Astrocyte of the hippocampus (primary cell): ENCODE measurements around the gene LGMN.

ENCODE experiments used
- DNase-seq: peaks from one replicate; pipeline ENCODE4 v3.0.0; 2011; ENCODE audit warnings: low read depth, low spot score

The LGMN gene

GRCh38 chr14:92726135-92726932 lies 22.1 kb downstream of the LGMN start:
- DNase-seq: peak; percentile 86

- DNase-seq: no peak
Measured at GRCh38 chr14:92724516-92725340, 23.7 kb downstream of the LGMN start.

DNA sequence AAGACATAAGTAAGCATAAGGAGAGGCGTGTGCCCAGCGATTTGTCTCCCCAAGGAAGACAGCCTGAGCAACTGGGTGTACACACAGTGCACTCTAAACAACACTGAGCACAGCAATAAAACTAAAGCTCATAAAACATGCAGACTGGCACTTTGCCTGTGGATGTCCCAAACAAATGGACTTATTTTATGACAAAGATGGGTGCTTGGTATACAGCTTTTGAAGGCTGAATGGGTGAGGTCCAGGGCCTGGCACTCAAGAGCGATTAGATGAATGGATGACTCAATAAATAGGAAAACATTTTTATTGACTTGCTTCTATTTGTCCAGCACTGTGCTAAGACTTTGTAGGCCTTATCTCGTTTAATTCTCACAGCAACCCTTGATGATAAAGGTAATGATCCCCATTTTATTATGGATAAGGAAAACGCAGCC lies 28.5 kb downstream of the LGMN start:
- DNase-seq: no peak

DNA sequence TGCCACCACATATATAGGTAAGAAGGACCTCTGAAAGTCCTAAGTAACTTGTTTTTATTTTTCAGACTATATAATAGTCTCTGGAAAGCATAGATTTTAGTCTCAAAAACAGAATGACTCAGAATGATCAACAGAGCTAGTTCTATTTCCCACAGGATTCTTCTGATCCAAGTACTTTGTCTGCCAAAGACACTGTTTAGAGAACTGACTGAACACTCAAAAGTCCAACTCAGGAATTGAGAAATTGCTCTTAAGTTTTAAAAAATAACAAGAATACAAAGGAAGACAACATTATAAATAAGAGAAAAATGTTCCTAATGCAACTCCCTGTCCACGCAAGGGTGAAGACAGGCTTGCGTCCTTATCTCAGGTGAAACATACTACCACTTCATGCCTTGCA lies 29.0 kb downstream of the LGMN start:
- no peak for DNase-seq

- DNase-seq: no peak
Measured at GRCh38 chr14:92718664-92719063, 29.8 kb downstream of the LGMN start.

DNA sequence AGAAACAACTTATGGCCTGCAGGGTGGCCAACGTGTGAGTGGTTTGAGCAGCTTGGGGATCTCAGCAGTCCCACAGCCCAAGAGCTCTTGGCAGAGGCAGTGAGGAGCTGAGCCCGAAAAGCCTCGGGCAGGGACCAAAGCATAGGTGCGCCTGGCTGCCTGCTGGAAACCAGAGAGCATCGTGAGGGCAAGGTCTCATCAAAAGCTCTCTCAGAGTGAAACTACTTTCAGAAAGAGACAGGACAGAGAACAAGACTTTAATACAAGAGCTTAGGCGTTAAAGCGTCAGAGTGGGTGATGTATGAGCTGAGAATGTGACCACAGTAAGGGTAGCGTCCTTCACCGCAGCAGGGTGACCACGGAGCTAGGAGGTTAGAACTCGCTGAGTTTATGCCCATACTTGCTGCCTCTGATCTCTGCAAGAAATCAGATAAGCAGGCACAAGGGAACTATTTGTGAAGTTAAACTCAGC lies 30.8 kb downstream of the LGMN start:
- peak; percentile 38 for DNase-seq

GRCh38 chr14:92716131-92716530 lies 32.3 kb downstream of the LGMN start:
- DNase-seq: no peak

- DNase-seq: peak; percentile 70
Measured at GRCh38 chr14:92714739-92715307, 33.6 kb downstream of the LGMN start.

GRCh38 chr14:92712654-92713051 lies 35.8 kb downstream of the LGMN start:
- no peak for DNase-seq

DNA sequence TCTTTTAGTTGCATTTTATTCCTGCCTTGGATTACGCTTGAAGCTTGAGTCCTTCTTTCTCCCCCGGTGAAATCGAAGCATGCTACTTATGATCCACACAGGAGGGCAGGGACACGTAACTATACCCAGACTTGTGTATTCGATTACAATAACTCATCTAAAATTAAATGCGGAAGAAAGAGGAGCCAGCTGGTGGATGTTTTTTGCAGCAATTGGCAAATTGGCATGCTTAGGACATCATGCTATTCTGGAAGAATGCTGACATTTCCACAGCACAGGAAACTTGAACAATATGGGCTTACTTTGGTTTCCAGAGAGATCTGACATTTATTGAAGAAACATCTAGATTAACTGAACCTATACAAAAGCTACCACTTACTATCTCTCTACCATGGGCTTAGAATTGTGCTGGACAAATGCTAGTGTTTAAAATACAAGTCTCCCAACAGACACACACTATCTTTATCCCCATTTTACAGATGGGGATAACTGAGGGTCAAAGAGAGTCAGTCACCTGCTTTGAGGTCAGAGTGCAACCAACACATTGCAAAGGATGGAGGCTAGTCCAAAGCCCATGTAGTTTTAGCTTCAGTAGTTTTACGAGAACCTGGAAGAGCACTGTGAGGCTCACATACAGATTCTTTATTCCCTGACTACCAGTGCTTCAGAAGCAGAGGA lies 36.3 kb downstream of the LGMN start:
- DNase-seq: no peak

- no peak for DNase-seq
Measured at GRCh38 chr14:92710001-92710341, 38.5 kb downstream of the LGMN start.

- no peak for DNase-seq
Measured at GRCh38 chr14:92709340-92710000, 39.0 kb downstream of the LGMN start.

- no peak for DNase-seq
Measured at GRCh38 chr14:92706386-92706785, 42.0 kb downstream of the LGMN start.

GRCh38 chr14:92704821-92705220 lies 43.6 kb downstream of the LGMN start:
- no peak for DNase-seq

GRCh38 chr14:92704036-92704804 lies 44.2 kb downstream of the LGMN start:
- DNase-seq: no peak

DNA sequence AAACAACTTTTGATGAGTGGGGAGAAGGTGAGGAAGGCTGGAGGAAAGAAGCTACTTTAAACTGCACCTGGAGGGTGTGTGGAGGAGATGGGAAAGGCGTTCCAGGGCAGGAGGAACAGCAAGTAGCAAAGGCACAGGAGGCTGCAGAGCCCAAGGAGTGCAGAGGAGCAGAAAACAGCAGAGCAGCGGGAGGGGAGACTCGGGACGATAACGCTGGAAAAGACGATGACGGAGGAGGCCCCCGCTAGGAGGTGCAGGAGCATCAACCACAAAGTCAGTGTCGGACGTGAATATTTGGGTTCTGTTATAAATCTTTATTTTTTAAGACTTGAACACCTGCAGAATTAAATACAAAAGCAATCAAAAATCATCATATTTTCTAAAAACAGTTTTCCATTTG lies 44.9 kb downstream of the LGMN start:
- no peak for DNase-seq

- no peak for DNase-seq
Measured at GRCh38 chr14:92702441-92702918, 45.9 kb downstream of the LGMN start.

DNA sequence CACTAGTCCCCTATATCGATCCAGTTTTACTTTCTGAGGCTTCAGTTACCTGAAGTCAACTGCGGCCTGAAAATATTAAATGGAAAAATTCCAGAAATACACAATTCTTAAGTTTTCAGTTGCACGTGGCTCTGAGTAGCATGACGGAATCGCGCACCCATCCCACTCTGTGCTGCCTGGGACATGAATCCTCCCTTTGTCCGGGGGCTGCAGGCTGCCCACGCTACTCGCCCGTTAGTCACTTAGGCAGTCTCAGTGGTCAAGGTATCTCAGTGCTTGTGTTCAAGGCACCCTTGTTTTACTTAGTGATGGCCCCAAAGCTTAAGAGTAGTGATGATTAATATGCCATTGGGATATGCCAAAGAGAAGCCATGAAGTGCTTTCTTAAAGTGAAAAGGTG lies 46.6 kb downstream of the LGMN start:
- no peak for DNase-seq

DNA sequence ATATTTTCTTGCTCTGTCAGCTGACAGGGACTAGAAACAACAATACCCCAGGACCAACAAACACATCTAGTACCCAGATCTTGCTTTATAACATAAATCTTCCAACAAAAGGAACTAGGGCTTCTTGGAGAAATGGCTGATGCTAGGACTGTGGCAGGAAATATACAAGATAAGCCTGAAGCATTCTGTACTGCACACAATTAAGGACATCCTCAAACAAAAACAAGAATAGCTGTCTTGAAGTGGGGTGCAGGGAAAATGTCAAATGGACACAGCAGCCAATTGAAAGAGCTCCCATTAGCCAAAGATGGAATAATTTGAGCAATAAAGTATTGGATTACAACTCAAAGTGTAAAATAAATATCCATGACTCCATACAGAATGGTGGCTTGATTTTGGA lies 50.0 kb downstream of the LGMN start:
- no peak for DNase-seq

- DNase-seq: no peak
Measured at GRCh38 chr14:92696366-92696765, 52.1 kb downstream of the LGMN start.

GRCh38 chr14:92695562-92695961 lies 52.9 kb downstream of the LGMN start:
- DNase-seq: no peak
